Suppressor macrophage treated with lipopolysaccharide for 1 hour (primary cell): ENCODE results near the gene CROCC2.

Experiments
- DNase-seq, 3 donors: peaks; one replicate each; pipeline ENCODE4 v3.0.0-alpha.2; 2020 to 2022

CROCC2 gene

GRCh38 chr2:240876035-240876474, 30.1 kb upstream of the CROCC2 start:
- no peak for DNase-seq

GRCh38 chr2:240876475-240877251, 29.5 kb upstream of the CROCC2 start:
- no peak for DNase-seq

GRCh38 chr2:240877460-240878340, 28.4 kb upstream of the CROCC2 start:
- no peak for DNase-seq

- no peak for DNase-seq
These were observed 27.7 kb upstream of the CROCC2 start for GRCh38 chr2:240878341-240878936.

GRCh38 chr2:240879105-240879504, 27.0 kb upstream of the CROCC2 start:
- DNase-seq: no peak

GRCh38 chr2:240881913-240882312, 24.2 kb upstream of the CROCC2 start:
- no peak for DNase-seq

GRCh38 chr2:240884221-240884620, 21.9 kb upstream of the CROCC2 start:
- DNase-seq: no peak

- DNase-seq: no peak
These were observed 21.4 kb upstream of the CROCC2 start for GRCh38 chr2:240884745-240885144.

- no peak for DNase-seq
These were observed 20.6 kb upstream of the CROCC2 start for GRCh38 chr2:240885566-240885965.

GRCh38 chr2:240886023-240886565, 20.0 kb upstream of the CROCC2 start:
- peak in 2 of 3 donors; percentile 5 to 7 for DNase-seq

- no peak for DNase-seq
These were observed 19.2 kb upstream of the CROCC2 start for GRCh38 chr2:240886678-240887609.

- DNase-seq: no peak
These were observed 18.5 kb upstream of the CROCC2 start for GRCh38 chr2:240887631-240888030.

- no peak for DNase-seq
These were observed 17.8 kb upstream of the CROCC2 start for GRCh38 chr2:240888130-240888889.

- no peak for DNase-seq
These were observed 17.1 kb upstream of the CROCC2 start for GRCh38 chr2:240888890-240889573.

GRCh38 chr2:240889601-240890560, 16.3 kb upstream of the CROCC2 start:
- DNase-seq: no peak

GRCh38 chr2:240890691-240891090, 15.4 kb upstream of the CROCC2 start:
- no peak for DNase-seq

- DNase-seq: no peak
These were observed 14.4 kb upstream of the CROCC2 start for GRCh38 chr2:240891492-240892340.

GRCh38 chr2:240892356-240892755, 13.8 kb upstream of the CROCC2 start:
- DNase-seq: no peak
